ENCODE data around the gene SERGEF. TPM values are rescaled to one million over a fixed set of nuclear protein-coding genes. Genes with fewer than 3 reads are reported as not detected.

The SERGEF gene
- total and polyA plus RNA-seq, 8 donors = 9.3 to 158 (median 73.5) TPM; not detected in 1

DNA sequence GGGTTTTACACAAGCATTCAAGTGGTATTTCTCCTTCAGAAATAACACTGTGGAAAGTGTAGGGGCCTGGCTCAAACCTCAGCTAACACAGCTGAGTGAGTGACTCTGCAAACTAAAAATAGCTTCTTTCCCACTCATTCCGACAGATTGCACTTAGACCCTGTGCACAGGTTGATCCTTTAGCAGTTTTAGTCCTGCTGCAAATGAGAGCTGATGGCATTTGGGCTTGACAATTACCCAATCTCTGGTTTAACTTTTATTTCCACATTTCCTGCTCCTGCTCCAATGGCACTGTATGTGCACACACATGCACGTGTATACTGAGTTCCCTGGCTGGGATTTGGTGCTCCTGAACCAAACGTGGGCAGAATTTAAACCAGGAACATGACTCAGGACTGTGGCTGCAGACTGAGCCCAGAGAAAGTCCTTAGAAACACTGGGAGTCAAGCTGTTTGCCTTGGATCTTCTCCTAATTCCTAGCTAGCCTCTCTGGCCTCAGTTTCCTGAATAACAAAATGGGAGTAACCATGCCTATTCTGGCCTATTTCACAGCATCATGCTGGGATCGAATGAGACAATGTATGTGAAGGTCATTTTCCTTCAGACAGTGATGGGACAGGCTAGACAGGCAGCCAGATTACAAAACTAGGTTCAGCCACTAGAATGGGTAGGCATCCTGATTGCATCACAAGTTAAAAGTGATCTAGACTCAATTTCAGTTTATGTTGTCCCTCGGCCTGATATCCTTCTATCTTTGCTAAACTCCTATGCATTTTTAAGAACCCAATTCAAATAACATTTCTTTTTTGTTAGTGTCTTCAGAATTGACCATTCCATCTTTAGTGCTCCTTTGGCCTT, 58.2 kb downstream of the SERGEF start:
- no peak overlapping the region for H3K4me3 ChIP-seq
- H3K27ac ChIP-seq = no peak overlapping the region
- no peak for DNase-seq
- TF ChIP-seq EP300 (IDR thresholded peaks at IDR 0.05) (no peak), POLR2A (IDR thresholded peaks at IDR 0.05) (no peak), POLR2AphosphoS5 (IDR thresholded peaks at IDR 0.05) (no peak)
- TF ChIP-seq, protein P1, sequence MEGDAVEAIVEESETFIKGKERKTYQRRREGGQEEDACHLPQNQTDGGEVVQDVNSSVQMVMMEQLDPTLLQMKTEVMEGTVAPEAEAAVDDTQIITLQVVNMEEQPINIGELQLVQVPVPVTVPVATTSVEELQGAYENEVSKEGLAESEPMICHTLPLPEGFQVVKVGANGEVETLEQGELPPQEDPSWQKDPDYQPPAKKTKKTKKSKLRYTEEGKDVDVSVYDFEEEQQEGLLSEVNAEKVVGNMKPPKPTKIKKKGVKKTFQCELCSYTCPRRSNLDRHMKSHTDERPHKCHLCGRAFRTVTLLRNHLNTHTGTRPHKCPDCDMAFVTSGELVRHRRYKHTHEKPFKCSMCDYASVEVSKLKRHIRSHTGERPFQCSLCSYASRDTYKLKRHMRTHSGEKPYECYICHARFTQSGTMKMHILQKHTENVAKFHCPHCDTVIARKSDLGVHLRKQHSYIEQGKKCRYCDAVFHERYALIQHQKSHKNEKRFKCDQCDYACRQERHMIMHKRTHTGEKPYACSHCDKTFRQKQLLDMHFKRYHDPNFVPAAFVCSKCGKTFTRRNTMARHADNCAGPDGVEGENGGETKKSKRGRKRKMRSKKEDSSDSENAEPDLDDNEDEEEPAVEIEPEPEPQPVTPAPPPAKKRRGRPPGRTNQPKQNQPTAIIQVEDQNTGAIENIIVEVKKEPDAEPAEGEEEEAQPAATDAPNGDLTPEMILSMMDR (IDR thresholded peaks at IDR 0.05) = no peak
- intact Hi-C loops (cut with DNase I; ENCODE audit: low total_unique reads) = no loop called here
- no peaks in the 10 kb centered on the region for H3K27me3 ChIP-seq
- H3K4me1 ChIP-seq = no peaks in the 10 kb centered on the region
- no peaks in the 10 kb centered on the region for H3K9me3 ChIP-seq
- WGBS, 5 donors = 69 to 87% (median 83%) methylated on average over 5 of the region's 5 CpGs
- peaks cover 17 to 99% (median 84%) of the 10 kb centered on the region in 4 donors for H3K36me3 ChIP-seq

GRCh38 chr11:17952487-17952886, 60.4 kb downstream of the SERGEF start:
- H3K36me3 ChIP-seq = peaks cover 11 to 99% (median 80%) of the 10 kb centered on the region in 4 donors
- H3K4me1 ChIP-seq = no peaks in the 10 kb centered on the region
- no peaks in the 10 kb centered on the region for H3K27me3 ChIP-seq
- H3K9me3 ChIP-seq = no peaks in the 10 kb centered on the region
- intact Hi-C loops (cut with DNase I; ENCODE audit: low total_unique reads) = no loop called here
- no peak overlapping the region for H3K4me3 ChIP-seq
- no peak for DNase-seq
- TF ChIP-seq, protein P1 (IDR thresholded peaks at IDR 0.05) = no peak
- TF ChIP-seq EP300 (IDR thresholded peaks at IDR 0.05) (no peak), POLR2AphosphoS5 (IDR thresholded peaks at IDR 0.05) (no peak), POLR2A (IDR thresholded peaks at IDR 0.05) (no peak)
- WGBS, 5 donors = 73 to 86% (median 81%) methylated on average over 4 of the region's 4 CpGs
- no peak overlapping the region for H3K27ac ChIP-seq

- no peak for DNase-seq
- H3K9me3 ChIP-seq = no peaks in the 10 kb centered on the region
- intact Hi-C loops (cut with DNase I; ENCODE audit: low total_unique reads) = no loop called here
- H3K4me1 ChIP-seq = no peaks in the 10 kb centered on the region
- TF ChIP-seq, protein P1 (IDR thresholded peaks at IDR 0.05) = no peak
- TF ChIP-seq POLR2AphosphoS5 (IDR thresholded peaks at IDR 0.05) (no peak), EP300 (IDR thresholded peaks at IDR 0.05) (no peak), POLR2A (IDR thresholded peaks at IDR 0.05) (no peak)
- no peaks in the 10 kb centered on the region for H3K27me3 ChIP-seq
- H3K27ac ChIP-seq = no peak overlapping the region
- H3K36me3 ChIP-seq = peaks cover 11 to 99% (median 80%) of the 10 kb centered on the region in 4 donors
- H3K4me3 ChIP-seq = no peak overlapping the region
- WGBS, 5 donors = 85 to 94% (median 86%) methylated on average over 3 of the region's 3 CpGs
Measured at GRCh38 chr11:17951685-17952388, 61.0 kb downstream of the SERGEF start.

- intact Hi-C loops (cut with DNase I; ENCODE audit: low total_unique reads) = no loop called here
- no peak for DNase-seq
- 85 to 93% (median 88%) methylated on average over 1 of the region's 1 CpG; no CpG with 5 or more reads in 1 of the 5 donors for WGBS, 5 donors
- H3K4me3 ChIP-seq = no peak overlapping the region
- TF ChIP-seq, protein P1 (IDR thresholded peaks at IDR 0.05) = no peak
- TF ChIP-seq EP300 (IDR thresholded peaks at IDR 0.05) (no peak), POLR2AphosphoS5 (IDR thresholded peaks at IDR 0.05) (no peak), POLR2A (IDR thresholded peaks at IDR 0.05) (no peak)
- H3K27me3 ChIP-seq = no peaks in the 10 kb centered on the region
- peaks cover 11 to 99% (median 76%) of the 10 kb centered on the region in 4 donors for H3K36me3 ChIP-seq
- no peaks in the 10 kb centered on the region for H3K9me3 ChIP-seq
- H3K4me1 ChIP-seq = no peaks in the 10 kb centered on the region
- no peak overlapping the region for H3K27ac ChIP-seq
Measured at GRCh38 chr11:17950644-17951043, 62.2 kb downstream of the SERGEF start.
